Pons (tissue), 1 donor: Measurements from ENCODE around the gene PTX4.
"Not testable (repeated sequence)": the region's sequence is repeated elsewhere in the genome, so short reads cannot be mapped to it uniquely, and the experiment has no call there.

Source experiments
- DNase-seq: peaks from one replicate; pipeline ENCODE4 v3.0.0-alpha.2; 2016; ENCODE audit warnings: low spot score

The PTX4 gene

GRCh38 chr16:1481906-1482835 lies 6.6 kb downstream of the PTX4 start:
- no peak for DNase-seq

GRCh38 chr16:1478937-1479336 lies 9.8 kb downstream of the PTX4 start:
- not testable (repeated sequence) for DNase-seq

- DNase-seq = no peak
Observed at GRCh38 chr16:1477033-1477432, 11.7 kb downstream of the PTX4 start.

GRCh38 chr16:1475552-1476114 lies 13.1 kb downstream of the PTX4 start:
- DNase-seq = no peak

- peak; percentile 36 for DNase-seq
Observed at GRCh38 chr16:1474796-1475551, 13.8 kb downstream of the PTX4 start, which contains the start of gene CLCN7. Gene CLCN7 (minus strand): TSS chr16:1475028. CDS start chr16:1474974, 54 bp downstream.

GRCh38 chr16:1474082-1474795 lies 14.5 kb downstream of the PTX4 start:
- no peak for DNase-seq

GRCh38 chr16:1472974-1473373 lies 15.8 kb downstream of the PTX4 start:
- no peak for DNase-seq

GRCh38 chr16:1471569-1472194 lies 17.1 kb downstream of the PTX4 start:
- DNase-seq = no peak

- no peak for DNase-seq
Observed at GRCh38 chr16:1470481-1471251, 18.1 kb downstream of the PTX4 start.

GRCh38 chr16:1469693-1470201 lies 19.0 kb downstream of the PTX4 start:
- no peak for DNase-seq

- not testable (repeated sequence) for DNase-seq
Observed at GRCh38 chr16:1469141-1469540, 19.6 kb downstream of the PTX4 start.

- no peak for DNase-seq
Observed at GRCh38 chr16:1468426-1468810, 20.3 kb downstream of the PTX4 start.

- DNase-seq = no peak
Observed at GRCh38 chr16:1466968-1467521, 21.7 kb downstream of the PTX4 start.

GRCh38 chr16:1466054-1466453 lies 22.7 kb downstream of the PTX4 start:
- DNase-seq = no peak

GRCh38 chr16:1465567-1465915 lies 23.2 kb downstream of the PTX4 start:
- DNase-seq = no peak

- DNase-seq = no peak
Observed at GRCh38 chr16:1464894-1465566, 23.7 kb downstream of the PTX4 start.

- no peak for DNase-seq
Observed at GRCh38 chr16:1464196-1464893, 24.4 kb downstream of the PTX4 start.

- DNase-seq = no peak
Observed at GRCh38 chr16:1461146-1461545, 27.6 kb downstream of the PTX4 start.

GRCh38 chr16:1460602-1461138 lies 28.1 kb downstream of the PTX4 start:
- DNase-seq = no peak
